GM11168 (cell line): ENCODE measurements around the gene KSR2.

Experiments
- in situ Hi-C: fragments of 300-500 bp; cut with MboI; formaldehyde crosslinking; loops from one replicate; pipeline ENCODE4 v1.12.0; 2022; ENCODE audit warnings: low sequenced_read_pairs; ENCODE audit not compliant: unreplicated experiment

KSR2 gene

DNA sequence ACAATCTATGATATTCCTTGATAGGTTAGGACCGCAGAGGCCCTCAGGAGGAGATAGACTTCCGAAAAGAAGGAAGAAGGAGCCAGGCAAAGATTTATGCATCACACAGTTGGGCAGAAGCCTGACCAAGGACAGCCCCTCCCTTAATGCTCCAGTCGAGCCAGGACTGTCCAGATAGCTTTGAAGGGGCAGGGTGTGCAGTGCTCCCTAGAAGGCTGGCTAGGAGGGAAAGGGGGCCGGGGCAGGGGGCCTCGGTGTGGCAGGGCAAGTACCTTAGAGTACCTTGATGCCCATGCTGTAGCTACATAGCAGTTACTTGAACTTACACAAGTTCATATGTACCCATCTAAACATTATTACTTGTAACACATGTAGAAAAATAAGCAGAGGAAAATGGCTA is 512.7 kb downstream of the KSR2 start:
- in situ Hi-C loops = no loop called here

DNA sequence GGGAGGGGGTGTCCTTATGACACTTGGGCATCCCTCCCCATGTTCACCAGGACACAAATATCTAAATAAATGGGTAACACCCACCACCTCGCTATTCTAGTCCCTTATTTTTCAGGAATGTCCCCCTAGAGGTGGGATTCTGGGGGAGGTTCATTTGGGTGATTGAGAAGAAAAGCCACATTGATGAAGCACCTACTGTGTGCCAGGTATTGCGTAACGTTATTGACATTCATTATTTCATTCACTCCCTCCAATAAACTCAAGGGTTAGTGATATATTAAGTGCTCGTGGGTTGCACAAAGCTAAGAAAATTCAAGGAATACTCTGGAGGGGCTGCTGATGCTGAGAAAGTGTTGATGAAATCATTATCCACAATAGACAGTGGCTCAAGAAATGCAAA is 514.8 kb downstream of the KSR2 start:
- in situ Hi-C loops = no loop called here

DNA sequence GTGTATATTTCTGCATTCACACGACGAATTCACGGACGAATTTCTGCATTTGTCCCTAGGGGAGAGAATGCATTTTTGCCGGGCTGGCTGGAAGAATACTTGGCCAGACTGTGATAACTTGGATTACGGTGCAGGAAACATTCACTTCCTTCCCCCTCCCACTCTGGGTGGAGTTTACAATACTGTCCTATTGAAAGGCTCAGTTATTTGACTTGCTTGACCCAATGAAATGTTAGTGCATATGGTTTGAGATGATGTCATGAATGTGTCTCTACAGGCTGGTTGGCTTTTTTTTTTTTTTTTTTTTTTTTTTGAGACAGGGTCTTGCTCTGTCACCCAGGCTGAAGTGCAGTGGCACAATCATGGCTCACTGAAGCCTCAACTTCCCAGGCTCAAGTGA is 516.7 kb downstream of the KSR2 start:
- in situ Hi-C loops = no loop called here

DNA sequence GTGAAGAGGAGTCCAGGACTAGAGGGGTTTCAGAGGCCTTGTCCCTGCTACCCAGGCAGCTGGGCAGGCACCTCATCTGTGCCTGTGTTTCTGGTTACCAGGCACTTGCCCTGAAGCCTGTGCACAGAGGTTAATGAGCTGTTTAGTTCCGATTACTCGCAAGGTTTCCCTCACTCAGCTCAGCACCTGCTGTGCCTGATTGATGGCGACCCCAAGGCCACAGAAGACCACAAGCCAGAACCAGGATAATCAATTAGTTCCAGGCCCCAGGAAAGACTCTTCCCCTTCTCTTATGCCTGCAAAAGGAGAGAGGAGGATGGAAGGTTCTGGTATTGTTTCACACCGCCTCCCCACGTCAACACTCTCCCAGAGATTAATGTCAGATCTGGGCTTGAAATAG is 518.6 kb downstream of the KSR2 start:
- in situ Hi-C loops = no loop called here

DNA sequence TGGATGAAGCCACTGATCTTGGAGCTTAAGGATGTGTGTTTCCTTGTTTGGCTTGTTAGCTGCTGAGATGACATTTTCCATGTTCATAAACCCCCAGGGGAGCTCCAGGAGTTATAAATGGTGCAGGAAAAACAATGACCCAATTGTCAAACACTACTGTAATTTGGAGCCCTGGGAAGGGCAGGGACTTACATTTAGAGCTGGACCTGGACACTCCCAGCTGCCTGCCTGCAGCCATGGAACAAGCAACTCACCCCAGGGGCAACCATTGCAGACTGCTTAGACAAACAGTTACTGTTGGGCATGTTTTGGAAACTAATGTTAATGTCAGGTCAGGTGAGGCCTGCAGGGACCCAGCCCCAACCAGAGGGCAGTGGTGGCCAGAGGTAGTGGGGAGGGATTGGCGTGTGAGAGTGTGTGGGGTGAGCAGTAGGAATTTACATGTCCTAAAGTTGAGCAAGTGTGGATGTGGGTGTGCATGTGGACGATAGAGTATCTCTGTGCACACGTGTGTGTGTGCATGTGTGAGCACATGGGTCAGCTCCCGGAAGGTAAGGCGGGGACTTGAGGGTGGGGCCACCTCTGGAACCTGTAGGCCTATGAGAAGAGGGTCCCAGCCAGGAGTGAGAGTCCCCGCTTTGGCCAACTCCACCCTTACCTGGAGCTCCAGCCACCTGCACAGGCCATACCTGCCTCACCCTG is 521.0 kb downstream of the KSR2 start:
- in situ Hi-C loops = no loop called here

DNA sequence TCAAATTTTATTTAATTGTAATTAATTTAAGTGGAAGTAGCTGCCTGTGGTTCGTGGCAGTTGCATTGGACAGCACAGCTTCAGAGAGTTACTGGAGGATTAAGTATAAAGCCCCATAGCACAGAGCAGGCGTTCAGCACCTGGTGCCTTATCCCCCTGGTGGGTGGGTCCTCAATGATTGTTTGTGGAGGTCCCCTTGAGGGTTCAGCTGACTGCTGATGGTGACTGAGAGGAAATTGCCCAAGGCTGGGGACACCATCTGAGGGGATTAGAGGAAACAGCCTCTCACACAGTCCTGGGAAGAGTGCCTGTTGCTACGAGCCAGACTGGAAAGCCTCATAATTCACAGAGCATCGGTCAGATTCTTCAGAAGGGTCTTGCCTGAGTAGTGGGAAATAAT is 524.0 kb downstream of the KSR2 start:
- in situ Hi-C loops = no loop called here

DNA sequence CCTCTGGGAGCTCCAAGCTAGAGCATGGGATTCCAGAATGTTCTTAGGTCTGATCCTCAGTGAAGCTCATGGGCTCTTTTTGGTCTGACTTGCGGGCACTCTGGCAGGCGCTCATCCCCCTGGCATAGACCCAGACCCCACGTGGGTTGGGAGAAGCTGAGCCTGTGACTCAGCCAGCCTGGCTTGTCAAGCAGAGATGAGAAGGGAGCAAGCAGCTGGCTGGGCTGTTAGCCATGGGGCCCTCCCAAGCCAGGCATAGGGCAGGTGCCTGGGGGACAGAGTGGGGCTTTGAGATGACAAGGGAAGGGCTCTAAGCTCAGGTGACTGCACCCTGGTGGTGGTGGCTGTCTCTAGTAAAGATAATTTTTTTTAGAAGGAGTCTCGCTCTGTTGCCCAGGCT is 527.0 kb downstream of the KSR2 start:
- in situ Hi-C loops = no loop called here

DNA sequence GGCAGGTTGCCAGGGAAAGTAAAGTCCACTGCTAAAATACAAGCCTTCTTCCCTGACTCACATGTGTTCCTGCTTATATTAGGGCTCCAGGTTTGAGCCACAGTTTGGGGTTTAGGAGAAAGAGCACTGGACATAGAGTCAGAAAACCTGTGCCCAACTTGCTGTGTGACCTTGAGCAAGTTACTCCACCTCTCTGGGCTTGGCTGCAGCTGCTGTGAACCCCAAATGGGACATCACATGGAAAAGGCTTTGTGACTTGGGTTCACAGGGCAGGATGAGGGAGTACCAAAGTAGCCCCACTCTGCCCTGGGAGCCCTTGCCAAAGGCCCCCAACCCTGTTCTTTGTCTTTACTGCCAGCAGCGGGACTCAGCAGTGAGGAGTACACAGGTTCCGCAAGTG is 528.4 kb downstream of the KSR2 start:
- in situ Hi-C loops = no loop called here

DNA sequence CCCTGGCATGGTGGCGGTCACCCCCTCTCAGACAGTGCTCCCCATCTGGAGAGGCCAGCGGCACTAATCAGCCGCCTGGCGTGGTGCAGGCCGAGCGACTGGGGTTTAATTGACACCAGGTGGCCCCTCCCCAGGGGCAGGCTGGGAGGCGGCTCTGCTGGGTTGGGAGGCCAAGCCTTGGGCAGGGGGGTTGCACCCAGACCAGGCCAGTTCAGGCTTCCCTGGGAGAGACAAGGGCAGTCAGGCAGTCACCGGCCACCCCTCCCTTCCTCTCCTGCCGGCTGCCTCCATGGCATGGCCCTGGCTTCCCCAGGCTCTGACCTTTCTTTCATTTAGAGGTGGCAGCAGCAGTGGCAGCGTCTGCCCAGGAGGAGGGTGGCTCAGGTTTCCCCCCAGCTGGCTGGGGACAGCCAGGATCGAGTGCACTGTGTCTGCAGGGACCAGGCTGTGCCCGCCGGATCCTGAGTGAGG is 529.2 kb downstream of the KSR2 start:
- in situ Hi-C loops = no loop called here

DNA sequence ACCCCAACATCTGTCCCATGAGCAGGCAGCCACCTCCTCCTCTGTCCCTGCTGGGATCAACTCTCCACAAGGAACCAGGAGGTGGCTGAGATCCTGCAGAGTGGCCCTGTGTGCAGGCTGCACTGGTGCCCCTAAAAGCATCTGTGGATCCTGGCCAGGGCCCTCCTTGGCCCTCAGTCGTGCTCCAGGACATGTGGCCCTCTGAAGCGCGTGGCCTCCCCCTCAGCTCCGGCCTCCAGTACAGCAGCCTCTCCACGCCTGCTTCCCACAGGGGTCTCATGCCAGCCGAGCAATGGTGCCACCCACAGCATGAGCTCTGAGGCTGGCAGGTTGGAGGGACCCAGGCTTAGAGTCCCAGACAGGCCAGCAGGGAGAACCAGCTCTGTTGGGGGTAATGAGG is 530.0 kb downstream of the KSR2 start:
- in situ Hi-C loops = no loop called here

DNA sequence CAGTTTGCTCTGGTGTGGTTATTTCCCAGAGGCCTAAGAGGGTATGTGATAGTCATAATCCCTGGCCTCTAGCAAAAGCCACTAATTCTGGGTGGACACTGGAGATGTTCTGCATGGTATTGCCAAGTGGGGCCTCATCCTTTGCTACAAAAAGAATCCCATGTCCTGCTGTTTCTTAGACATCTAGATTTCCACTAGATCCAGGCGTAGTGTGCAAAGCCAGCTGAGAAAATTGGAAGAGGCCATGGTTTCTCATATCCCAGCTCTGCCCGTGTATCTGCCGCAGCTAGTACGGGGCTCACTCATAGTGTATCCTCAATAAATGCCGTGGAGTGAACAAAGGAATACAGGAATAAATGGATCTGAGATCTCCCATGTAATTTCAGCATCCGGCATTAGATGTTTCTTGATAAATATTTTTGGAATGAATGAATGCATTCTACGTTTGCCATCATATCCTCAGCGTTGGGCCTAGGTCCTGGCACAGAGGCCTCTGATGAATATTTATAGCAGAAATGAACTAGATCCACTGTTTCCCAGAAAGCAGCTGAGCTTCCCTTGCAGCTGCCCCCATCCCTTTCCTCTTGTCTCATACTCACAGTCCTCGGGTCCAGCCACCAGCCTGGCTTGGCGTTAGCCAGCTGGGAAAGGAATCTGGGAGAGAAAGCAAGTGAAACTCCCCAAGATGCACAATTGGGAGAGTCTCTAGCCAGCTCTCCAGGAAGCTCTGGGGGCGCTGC is 531.1 kb downstream of the KSR2 start:
- in situ Hi-C loops = no loop called here

DNA sequence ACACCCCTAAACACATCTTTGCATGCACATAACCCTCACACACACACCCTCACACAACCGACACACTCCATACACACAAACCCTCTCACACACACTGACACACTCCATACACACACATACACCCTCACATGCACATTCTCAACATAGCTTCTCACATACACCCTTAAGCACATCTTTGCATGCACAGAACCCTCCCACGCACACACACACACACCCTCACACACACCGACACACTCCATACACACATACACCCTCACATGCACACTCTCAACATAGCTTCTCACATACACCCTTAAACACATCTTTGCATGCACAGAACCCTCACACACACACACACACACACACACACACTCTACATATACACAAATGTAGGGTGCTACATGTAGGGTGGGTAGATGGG is 534.9 kb downstream of the KSR2 start:
- in situ Hi-C loops = no loop called here

DNA sequence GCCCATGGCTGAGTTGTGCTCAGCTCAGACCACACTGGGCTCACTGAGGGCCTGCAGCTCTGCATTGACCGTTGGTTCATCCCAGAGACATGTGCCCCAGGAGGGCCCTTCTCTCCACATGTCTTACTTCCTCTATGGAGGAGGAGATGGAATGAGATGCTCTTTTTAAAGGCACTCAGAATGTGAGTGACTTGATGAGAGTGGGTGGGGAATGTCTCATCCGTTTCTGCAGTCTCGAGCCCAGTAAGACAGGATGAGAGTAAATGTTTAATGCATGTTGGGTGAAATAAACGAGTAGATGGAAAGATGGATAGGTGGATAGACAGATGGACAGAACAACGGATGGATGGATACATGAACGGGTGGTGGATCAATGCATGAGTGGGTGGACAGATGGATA is 538.5 kb downstream of the KSR2 start:
- in situ Hi-C loops = no loop called here

DNA sequence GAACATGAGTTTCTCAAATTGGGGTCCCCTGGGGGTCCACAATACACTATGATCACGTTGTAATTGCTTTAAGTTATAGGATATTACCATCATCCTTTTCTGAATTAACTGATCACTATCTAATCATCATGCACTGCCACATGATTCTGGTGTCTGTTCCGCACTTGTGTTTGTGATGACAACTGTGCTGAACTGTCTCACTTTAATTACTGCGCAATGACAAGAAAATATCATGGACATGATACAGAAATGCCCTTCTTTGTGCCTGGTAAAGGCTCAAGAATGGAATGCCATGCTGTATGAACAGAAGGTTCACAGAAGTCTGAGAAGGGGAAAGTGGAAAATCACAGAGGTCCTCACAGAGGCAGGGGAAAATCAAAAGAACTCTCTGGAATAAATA is 541.6 kb downstream of the KSR2 start:
- in situ Hi-C loops = no loop called here

DNA sequence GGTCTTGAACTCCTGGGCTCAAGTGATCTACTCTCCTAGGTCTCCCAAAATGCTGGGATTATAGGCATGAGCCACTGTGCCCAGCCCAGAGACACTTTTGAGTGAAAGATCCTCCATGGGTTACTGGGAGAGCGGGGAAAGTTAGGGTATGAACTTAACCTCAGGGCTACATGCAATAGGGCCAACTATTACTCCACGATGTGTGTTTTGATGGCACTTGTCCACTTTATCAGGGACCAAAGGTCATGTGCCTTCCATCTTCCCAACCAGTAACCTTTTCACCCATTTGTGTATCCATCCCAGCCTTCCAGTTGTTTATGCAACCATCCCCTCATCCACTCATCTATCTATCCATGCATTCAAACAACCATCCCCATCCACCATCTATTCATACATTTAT is 546.8 kb downstream of the KSR2 start:
- in situ Hi-C loops = no loop called here

DNA sequence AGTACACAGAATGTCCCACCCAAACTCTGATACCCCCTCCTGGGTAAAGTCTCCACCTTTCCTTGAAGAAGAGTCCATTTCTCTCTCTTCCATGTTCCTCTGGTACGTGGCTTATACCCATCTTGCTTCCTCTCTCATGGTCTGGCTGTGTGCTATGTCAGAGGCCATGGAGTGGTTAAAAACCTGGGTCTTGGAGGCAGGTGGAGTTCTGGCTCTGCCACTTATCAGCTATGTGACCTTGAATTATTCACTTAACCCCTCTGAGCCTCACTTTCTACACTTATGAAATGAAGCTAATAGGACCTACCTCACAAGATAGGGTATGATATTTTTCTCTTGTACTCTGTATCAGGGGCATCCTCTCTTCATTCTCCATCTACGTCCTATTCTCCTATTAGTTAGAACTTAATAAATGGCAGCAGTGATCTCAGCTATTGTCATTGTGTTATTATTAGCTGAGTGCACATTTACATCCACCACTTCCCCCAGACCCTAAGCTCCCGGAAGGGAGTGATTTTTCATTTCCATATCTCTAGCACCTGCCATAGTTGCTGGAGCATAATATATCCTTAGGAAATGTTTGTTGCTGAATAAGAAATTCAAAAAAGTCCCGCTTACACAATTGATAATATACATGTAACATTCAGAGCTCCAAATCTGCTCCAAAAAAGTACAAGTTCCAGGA is 547.6 kb downstream of the KSR2 start:
- in situ Hi-C loops = no loop called here

DNA sequence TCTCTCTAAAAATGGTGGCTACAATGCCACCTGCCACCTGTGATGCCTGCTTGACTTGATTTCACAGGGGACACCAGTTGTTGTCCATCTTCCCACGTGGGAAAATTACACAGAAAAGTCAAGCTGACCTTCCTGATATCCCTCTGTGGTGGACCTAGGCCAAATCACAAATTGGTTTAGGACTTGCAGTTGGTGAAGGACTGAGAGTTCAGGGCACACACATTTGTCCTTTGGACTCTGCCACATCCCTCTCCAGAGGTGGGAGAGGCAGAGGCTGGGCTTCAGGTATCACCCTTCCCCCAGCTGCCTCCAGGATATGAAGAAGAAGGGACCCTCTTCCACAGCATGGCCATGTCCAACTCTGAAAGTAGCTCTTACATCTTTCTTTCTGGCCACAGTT is 551.8 kb downstream of the KSR2 start:
- in situ Hi-C loops = no loop called here

DNA sequence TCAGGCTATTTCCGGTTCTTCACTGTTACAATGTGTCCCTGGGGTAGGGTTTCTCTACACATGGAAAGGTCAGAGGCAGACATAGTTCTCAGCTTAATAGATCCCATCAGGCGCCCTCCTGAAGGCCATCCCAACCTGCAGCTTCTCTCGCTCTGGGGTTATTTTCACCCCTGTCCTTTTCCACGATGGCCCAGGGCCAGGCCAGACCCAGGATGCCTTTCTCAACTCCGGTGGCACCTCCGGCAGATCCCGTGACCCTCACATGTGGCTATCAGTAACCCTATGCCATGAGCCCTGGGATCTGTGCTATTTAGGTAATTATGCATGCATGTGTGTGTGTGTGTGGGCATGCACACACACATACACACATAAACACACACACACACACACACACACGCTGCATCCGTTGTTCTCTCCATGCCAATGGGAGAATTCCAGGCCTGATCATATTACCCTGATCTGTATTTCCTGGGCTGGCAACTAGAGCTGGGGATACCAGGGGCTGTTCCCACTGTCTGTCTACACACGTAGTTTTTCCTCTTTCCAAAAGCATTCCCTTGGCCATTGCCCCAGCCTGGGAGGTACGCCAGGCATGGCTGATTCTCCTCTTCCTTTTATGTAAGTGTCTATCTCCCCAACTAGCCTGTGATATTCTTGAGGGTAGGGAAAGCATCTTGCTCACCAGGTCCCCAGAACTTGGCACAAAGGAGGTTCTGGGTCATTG is 556.2 kb downstream of the KSR2 start:
- in situ Hi-C loops = no loop called here

DNA sequence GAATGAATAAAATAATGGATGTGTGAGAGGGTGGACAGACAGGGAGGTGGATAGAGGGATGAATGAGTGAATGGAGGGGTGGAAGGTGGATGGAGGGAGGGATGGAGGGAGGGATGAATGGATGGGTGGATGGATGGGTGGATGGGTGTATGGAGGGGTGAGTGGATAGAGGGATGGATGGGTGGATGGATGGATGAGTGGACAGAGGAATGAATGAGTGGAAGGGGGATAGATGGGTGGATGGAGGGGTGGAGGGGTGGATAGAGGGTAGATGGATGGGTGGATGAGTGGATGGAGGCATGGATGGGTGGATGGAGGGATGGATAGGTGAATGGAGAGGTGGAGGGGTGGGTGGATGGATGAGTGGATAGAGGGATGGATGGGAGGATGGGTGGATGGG is 559.5 kb downstream of the KSR2 start:
- in situ Hi-C loops = no loop called here

DNA sequence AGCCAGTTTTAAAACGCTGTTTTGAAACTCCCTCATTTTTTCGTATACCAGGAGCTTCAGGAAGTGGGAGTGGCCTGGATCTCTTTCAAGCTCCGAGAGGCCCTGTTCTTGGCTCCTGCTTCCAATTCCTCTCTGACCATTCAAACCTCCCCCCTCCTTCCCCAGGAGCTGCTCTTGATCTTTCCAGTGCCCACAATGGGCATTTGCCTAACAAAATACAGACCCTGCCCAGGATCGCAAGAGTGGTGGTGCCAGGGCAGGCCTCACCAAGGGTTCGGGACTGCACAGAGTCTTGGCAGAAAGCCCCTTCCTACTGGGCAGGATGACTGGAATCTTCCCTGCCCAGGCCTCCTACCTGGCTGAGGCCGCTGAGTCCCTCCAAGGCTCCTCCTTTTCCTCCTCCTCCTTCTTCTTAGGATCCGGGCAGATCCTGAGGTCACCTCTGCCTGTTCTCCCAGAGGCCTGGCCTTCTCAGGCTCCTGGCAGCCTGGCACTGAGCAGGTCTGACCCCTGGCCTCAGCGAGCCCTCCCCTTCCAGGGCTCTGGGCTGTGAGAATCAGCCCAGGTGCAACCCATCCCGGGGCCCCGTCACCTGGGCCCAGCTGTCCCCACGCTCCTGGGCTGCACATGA is 560.5 kb downstream of the KSR2 start:
- in situ Hi-C loops = no loop called here
